K562 (cell line): ENCODE data around the gene FEN1. TPM values are rescaled to one million over a fixed set of nuclear protein-coding genes. Genes with fewer than 3 reads are reported as not detected.
A peak's percentile ranks its signal among the peaks of the same experiment; 100 is the strongest.

Experiments
- ARID2 ChIP-seq: fragments of 450-650 bp; IDR thresholded peaks from 2 replicates; pipeline ENCODE4 v1.6.1; 2017; ENCODE audit warnings: antibody characterized with exemption, mild to moderate bottlenecking
- BDP1 ChIP-seq: IDR thresholded peaks from 3 replicates; pipeline ENCODE4 v1.6.1; 2011; ENCODE audit not compliant: insufficient read length, insufficient read depth
- C11orf30 ChIP-seq: fragments of 450-650 bp; IDR thresholded peaks from 2 replicates; pipeline ENCODE4 v1.6.1; 2016; ENCODE audit warnings: low read depth, mild to moderate bottlenecking
- CBX5 ChIP-seq: IDR thresholded peaks from 2 replicates; pipeline ENCODE4 v1.6.1; 2014; ENCODE audit warnings: low read depth, borderline replicate concordance
- EZH2 ChIP-seq: IDR thresholded peaks from 2 replicates; pipeline ENCODE4 v1.6.1; 2012; ENCODE audit warnings: low read depth, mild to moderate bottlenecking, inconsistent platforms, low read length, borderline replicate concordance
- GATAD2A ChIP-seq: fragments of 450-650 bp; IDR thresholded peaks from 2 replicates; pipeline ENCODE4 v1.6.1; 2017
- MAFG ChIP-seq: fragments of 450-650 bp; conservative IDR thresholded peaks from 2 replicates; pipeline ENCODE4 v1.6.1; 2016; ENCODE audit warnings: missing genetic modification characterization, missing compliant biosample characterization
- MCM2 ChIP-seq: fragments of 450-650 bp; IDR thresholded peaks from 2 replicates; pipeline ENCODE4 v1.6.1; 2017; ENCODE audit warnings: low read depth, mild to moderate bottlenecking
- NFIX ChIP-seq: fragments of 250-450 bp; sonication (Bioruptor Pico); IDR thresholded peaks from 2 replicates; pipeline ENCODE4 v1.4.0; 2020; ENCODE audit warnings: low read depth, mild to moderate bottlenecking, moderate library complexity
- NFRKB ChIP-seq: fragments of 450-650 bp; IDR thresholded peaks from 2 replicates; pipeline ENCODE4 v1.6.1; 2016; ENCODE audit warnings: low read depth
- PYGO2 ChIP-seq: fragments of 450-650 bp; IDR thresholded peaks from 2 replicates; pipeline ENCODE4 v1.6.1; 2016; ENCODE audit warnings: mild to moderate bottlenecking, missing genetic modification characterization, moderate library complexity, missing compliant biosample characterization
- RBM15 ChIP-seq: fragments of 200-400 bp; formaldehyde crosslinking; IDR thresholded peaks from 2 replicates; pipeline ENCODE4 v1.6.1; 2018; ENCODE audit warnings: mild to moderate bottlenecking, low read length, moderate library complexity; ENCODE audit not compliant: insufficient read depth
- SIN3A ChIP-seq, 2 experiments: fragments of 150-350 bp in 1 of 2; IDR thresholded peaks; 2 replicates each; pipeline ENCODE4 v1.6.1; 2011 to 2016; ENCODE audit warnings: borderline replicate concordance in 2 of 2, low read depth in 2 of 2, low read length in 2 of 2, mild to moderate bottlenecking in 2 of 2, moderate library complexity in 2 of 2; ENCODE audit not compliant: control insufficient read depth in 1 of 2
- SIN3B ChIP-seq: fragments of 450-650 bp; IDR thresholded peaks from 2 replicates; pipeline ENCODE4 v1.6.1; 2017; ENCODE audit warnings: low read depth, mild to moderate bottlenecking, moderate library complexity
- TAL1 ChIP-seq: fragments of 450-650 bp; IDR thresholded peaks from 2 replicates; pipeline ENCODE4 v1.6.1; 2016; ENCODE audit warnings: mild to moderate bottlenecking
- TOE1 ChIP-seq, 2 experiments: fragments of 450-650 bp in 1 of 2; sonication (generic) in 1 of 2; formaldehyde crosslinking in 1 of 2; IDR thresholded peaks; 2 replicates each; pipeline versions ENCODE4 v1.7.1 to v1.8.0; 2016 to 2022; ENCODE audit warnings: borderline replicate concordance in 2 of 2, mild to moderate bottlenecking in 2 of 2, antibody characterized with exemption in 1 of 2, inconsistent platforms in 1 of 2, low read depth in 1 of 2, missing genetic modification reagents in 1 of 2, moderate library complexity in 1 of 2
- WHSC1 ChIP-seq: IDR thresholded peaks from one replicate; pipeline ENCODE4 v1.6.1; 2012; ENCODE audit warnings: low read length, control low read depth, inconsistent platforms
- ZBED1 ChIP-seq: IDR thresholded peaks from 2 replicates; pipeline ENCODE4 v1.6.1; 2014
- ZNF174 ChIP-seq: fragments of 250-450 bp; sonication (Bioruptor Pico); IDR thresholded peaks from 2 replicates; pipeline ENCODE4 v1.4.0; 2020; ENCODE audit warnings: mild to moderate bottlenecking
- ZNF24 ChIP-seq: fragments of 450-650 bp; IDR thresholded peaks from 2 replicates; pipeline ENCODE4 v1.6.1; 2016
- ZNF444 ChIP-seq: fragments of 250-450 bp; sonication (Bioruptor Pico); IDR thresholded peaks from 2 replicates; pipeline ENCODE4 v1.4.0; 2020; ENCODE audit warnings: mild to moderate bottlenecking, moderate library complexity
- ZNF780A ChIP-seq: fragments of 250-450 bp; sonication (Bioruptor Pico); IDR thresholded peaks from 2 replicates; pipeline ENCODE4 v1.5.0; 2021; ENCODE audit warnings: mild to moderate bottlenecking
- polyA plus RNA-seq, 8 experiments: library from polyadenylated mRNA; depleted of rRNA in 4 of 8; stranded (reverse) in 5 of 8; unstranded in 3 of 8; fragments of >200 nt; fragmentation: Nextera tagmentation in 2 of 8; fragmentation: Illumina TruSeq in 1 of 8; extraction: Ambion mirVana in 2 of 8; extraction: Trizol in 1 of 8; gene quantifications; 2 replicates each; pipeline versions ENCODE4 v1.2.1 to v1.2.3, GENCODE V29; 2011 to 2014; ENCODE audit warnings: inconsistent platforms in 1 of 8, missing spikeins in 1 of 8
- total RNA-seq, 7 experiments: library from RNA; depleted of rRNA in 6 of 7; stranded (reverse); fragments of >200 nt in 6 of 7; fragmentation: Illumina TruSeq in 2 of 7; extraction: Trizol in 2 of 7; gene quantifications; 2 replicates each; pipeline versions ENCODE4 v1.2.1 to v1.2.3, GENCODE V29; 2011 to 2021; ENCODE audit warnings: low replicate concordance in 1 of 7
- TF ChIP-seq, protein P1 (sequence below): sonication (generic); formaldehyde crosslinking; IDR thresholded peaks from 2 replicates; pipeline ENCODE4 v1.8.0; 2023; ENCODE audit warnings: mild to moderate bottlenecking, missing genetic modification reagents
- TF ChIP-seq, protein P2 (sequence below): fragments of 450-650 bp; formaldehyde crosslinking; conservative IDR thresholded peaks from 2 replicates; pipeline ENCODE4 v1.4.0; 2022; ENCODE audit warnings: mild to moderate bottlenecking, missing genetic modification characterization
- TF ChIP-seq, protein P3 (sequence below): fragments of 450-650 bp; IDR thresholded peaks from 2 replicates; pipeline ENCODE4 v1.6.1; 2016; ENCODE audit warnings: low read depth, mild to moderate bottlenecking, moderate library complexity

FEN1 gene
- total and polyA plus RNA-seq, 9 of the 15 experiments (the other 6 are each of a cell fraction or from before 2014, with no cell fraction given), result 58.1 to 156 (median 137) TPM

DNA sequence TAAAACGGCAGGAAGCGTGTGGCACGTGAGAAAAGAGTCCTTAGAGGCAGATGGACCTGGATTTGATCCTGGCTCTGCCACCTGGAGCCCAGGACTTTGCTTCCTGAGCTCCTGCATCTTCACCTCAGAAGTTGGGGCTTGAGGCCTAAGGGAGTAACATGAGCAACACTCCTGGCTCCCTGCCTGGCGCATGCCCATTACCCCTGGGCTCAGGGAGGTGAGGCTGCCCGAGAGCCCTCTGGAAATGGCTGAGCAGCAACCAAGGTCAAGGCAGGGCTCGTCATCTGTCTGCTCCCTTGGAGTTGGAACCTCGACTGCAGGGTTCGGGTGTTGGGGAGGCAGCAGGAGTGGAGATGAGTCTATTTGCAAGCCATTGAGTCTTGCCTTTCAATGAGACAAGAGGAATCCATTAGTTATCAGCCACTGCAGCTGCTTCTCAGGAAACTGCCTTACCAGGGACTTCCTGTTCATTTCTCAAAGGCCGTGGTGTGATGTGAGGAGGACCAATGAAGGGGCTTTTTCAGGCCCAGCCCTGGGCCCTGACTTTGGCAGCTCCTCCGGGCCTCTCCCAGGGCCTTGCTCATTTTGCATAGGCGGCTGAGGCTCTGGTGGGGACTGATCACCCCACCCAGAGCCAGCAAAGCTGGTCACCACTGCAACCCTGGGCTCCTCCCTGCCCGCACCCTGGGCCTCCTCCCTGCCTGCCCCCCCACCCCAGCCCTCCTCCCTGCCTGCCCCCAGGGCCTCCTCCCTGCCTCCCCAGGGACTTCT, 41.8 kb downstream of the FEN1 start (continued):
- TF ChIP-seq CBX5, result no peak
- no peak for TF ChIP-seq ZNF24
- no peak for TF ChIP-seq BDP1
- no peak for TF ChIP-seq GATAD2A
- no peak for TF ChIP-seq WHSC1
- TF ChIP-seq ZNF444, result no peak
- TF ChIP-seq, protein P1, sequence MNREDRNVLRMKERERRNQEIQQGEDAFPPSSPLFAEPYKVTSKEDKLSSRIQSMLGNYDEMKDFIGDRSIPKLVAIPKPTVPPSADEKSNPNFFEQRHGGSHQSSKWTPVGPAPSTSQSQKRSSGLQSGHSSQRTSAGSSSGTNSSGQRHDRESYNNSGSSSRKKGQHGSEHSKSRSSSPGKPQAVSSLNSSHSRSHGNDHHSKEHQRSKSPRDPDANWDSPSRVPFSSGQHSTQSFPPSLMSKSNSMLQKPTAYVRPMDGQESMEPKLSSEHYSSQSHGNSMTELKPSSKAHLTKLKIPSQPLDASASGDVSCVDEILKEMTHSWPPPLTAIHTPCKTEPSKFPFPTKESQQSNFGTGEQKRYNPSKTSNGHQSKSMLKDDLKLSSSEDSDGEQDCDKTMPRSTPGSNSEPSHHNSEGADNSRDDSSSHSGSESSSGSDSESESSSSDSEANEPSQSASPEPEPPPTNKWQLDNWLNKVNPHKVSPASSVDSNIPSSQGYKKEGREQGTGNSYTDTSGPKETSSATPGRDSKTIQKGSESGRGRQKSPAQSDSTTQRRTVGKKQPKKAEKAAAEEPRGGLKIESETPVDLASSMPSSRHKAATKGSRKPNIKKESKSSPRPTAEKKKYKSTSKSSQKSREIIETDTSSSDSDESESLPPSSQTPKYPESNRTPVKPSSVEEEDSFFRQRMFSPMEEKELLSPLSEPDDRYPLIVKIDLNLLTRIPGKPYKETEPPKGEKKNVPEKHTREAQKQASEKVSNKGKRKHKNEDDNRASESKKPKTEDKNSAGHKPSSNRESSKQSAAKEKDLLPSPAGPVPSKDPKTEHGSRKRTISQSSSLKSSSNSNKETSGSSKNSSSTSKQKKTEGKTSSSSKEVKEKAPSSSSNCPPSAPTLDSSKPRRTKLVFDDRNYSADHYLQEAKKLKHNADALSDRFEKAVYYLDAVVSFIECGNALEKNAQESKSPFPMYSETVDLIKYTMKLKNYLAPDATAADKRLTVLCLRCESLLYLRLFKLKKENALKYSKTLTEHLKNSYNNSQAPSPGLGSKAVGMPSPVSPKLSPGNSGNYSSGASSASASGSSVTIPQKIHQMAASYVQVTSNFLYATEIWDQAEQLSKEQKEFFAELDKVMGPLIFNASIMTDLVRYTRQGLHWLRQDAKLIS (CRISPR knock-in tag), result no peak
- no peak for TF ChIP-seq EZH2
- TF ChIP-seq, protein P2, sequence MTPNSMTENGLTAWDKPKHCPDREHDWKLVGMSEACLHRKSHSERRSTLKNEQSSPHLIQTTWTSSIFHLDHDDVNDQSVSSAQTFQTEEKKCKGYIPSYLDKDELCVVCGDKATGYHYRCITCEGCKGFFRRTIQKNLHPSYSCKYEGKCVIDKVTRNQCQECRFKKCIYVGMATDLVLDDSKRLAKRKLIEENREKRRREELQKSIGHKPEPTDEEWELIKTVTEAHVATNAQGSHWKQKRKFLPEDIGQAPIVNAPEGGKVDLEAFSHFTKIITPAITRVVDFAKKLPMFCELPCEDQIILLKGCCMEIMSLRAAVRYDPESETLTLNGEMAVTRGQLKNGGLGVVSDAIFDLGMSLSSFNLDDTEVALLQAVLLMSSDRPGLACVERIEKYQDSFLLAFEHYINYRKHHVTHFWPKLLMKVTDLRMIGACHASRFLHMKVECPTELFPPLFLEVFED, result no peak
- TF ChIP-seq ZNF780A, result no peak
- peak; percentile 99 for TF ChIP-seq NFRKB
- peak; percentile 74 for TF ChIP-seq TAL1
- no peak for TF ChIP-seq ARID2
- TF ChIP-seq SIN3B, result no peak
- TF ChIP-seq PYGO2 (tag), result no peak
- no peak for TF ChIP-seq MAFG
- TF ChIP-seq NFIX (CRISPR knock-in tag), result no peak
- TF ChIP-seq TOE1 (IDR thresholded peaks at IDR 0.05; ENCODE audit: borderline replicate concordance), result 0 out of 2 replicates have a peak, but pooled peaks have one; percentile 18
- no peak for TF ChIP-seq TOE1 (CRISPR knock-in tag; IDR thresholded peaks at IDR 0.05; ENCODE audit: borderline replicate concordance, low read depth)
- TF ChIP-seq ZNF174 (CRISPR knock-in tag), result no peak
- TF ChIP-seq ZBED1, result no peak
- TF ChIP-seq RBM15, result no peak
- no peak for TF ChIP-seq SIN3A (IDR thresholded peaks at IDR 0.05; ENCODE audit: borderline replicate concordance in 2 of 2, control insufficient read depth in 1 of 2, low read depth in 2 of 2, low read length in 2 of 2)
- TF ChIP-seq C11orf30, result no peak
- TF ChIP-seq, protein P3, sequence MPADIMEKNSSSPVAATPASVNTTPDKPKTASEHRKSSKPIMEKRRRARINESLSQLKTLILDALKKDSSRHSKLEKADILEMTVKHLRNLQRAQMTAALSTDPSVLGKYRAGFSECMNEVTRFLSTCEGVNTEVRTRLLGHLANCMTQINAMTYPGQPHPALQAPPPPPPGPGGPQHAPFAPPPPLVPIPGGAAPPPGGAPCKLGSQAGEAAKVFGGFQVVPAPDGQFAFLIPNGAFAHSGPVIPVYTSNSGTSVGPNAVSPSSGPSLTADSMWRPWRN, result no peak
- TF ChIP-seq MCM2, result no peak
